HL-60 (cell line): ENCODE measurements around the gene RPAP2.

Experiments used
- POLR2AphosphoS5 ChIP-seq: IDR thresholded peaks from 2 replicates; pipeline ENCODE4 v1.6.1; 2012; ENCODE audit warnings: low read depth
- SPI1 ChIP-seq: IDR thresholded peaks from 2 replicates; pipeline ENCODE4 v1.6.1; 2012; ENCODE audit warnings: low read depth, mild to moderate bottlenecking, borderline replicate concordance
- TF ChIP-seq, protein P1 (sequence below): IDR thresholded peaks from one replicate; pipeline ENCODE4 v1.5.1; 2011; ENCODE audit warnings: low read length, control low read depth, inconsistent platforms; ENCODE audit not compliant: insufficient read depth
- TF ChIP-seq, protein P2 (sequence below): IDR thresholded peaks from 2 replicates; pipeline ENCODE4 v1.6.1; 2012; ENCODE audit warnings: low read depth; ENCODE audit not compliant: insufficient replicate concordance

DNA sequence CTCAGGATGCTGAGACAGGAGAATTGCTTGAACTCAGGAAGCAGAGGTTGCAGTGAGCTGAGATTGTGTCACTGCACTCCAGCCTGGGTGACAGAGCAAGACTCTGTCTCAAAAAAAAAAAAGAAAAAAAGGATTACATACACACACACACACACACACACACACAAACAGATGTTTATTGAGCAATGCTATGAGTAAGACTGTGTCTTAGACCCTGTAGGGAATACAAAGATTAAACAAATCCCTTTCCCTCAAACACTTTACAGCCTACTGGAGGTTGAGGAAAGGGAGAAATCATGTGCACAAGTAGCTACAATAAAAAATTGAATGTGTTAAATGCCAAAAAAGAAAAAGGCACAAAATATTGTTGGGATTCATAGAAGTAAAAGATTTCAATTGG, 58.1 kb downstream of the RPAP2 start:
- TF ChIP-seq, protein P1, sequence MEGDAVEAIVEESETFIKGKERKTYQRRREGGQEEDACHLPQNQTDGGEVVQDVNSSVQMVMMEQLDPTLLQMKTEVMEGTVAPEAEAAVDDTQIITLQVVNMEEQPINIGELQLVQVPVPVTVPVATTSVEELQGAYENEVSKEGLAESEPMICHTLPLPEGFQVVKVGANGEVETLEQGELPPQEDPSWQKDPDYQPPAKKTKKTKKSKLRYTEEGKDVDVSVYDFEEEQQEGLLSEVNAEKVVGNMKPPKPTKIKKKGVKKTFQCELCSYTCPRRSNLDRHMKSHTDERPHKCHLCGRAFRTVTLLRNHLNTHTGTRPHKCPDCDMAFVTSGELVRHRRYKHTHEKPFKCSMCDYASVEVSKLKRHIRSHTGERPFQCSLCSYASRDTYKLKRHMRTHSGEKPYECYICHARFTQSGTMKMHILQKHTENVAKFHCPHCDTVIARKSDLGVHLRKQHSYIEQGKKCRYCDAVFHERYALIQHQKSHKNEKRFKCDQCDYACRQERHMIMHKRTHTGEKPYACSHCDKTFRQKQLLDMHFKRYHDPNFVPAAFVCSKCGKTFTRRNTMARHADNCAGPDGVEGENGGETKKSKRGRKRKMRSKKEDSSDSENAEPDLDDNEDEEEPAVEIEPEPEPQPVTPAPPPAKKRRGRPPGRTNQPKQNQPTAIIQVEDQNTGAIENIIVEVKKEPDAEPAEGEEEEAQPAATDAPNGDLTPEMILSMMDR, result no peak
- TF ChIP-seq, protein P2, sequence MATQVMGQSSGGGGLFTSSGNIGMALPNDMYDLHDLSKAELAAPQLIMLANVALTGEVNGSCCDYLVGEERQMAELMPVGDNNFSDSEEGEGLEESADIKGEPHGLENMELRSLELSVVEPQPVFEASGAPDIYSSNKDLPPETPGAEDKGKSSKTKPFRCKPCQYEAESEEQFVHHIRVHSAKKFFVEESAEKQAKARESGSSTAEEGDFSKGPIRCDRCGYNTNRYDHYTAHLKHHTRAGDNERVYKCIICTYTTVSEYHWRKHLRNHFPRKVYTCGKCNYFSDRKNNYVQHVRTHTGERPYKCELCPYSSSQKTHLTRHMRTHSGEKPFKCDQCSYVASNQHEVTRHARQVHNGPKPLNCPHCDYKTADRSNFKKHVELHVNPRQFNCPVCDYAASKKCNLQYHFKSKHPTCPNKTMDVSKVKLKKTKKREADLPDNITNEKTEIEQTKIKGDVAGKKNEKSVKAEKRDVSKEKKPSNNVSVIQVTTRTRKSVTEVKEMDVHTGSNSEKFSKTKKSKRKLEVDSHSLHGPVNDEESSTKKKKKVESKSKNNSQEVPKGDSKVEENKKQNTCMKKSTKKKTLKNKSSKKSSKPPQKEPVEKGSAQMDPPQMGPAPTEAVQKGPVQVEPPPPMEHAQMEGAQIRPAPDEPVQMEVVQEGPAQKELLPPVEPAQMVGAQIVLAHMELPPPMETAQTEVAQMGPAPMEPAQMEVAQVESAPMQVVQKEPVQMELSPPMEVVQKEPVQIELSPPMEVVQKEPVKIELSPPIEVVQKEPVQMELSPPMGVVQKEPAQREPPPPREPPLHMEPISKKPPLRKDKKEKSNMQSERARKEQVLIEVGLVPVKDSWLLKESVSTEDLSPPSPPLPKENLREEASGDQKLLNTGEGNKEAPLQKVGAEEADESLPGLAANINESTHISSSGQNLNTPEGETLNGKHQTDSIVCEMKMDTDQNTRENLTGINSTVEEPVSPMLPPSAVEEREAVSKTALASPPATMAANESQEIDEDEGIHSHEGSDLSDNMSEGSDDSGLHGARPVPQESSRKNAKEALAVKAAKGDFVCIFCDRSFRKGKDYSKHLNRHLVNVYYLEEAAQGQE, result no peak
- TF ChIP-seq POLR2AphosphoS5 (no peak), SPI1 (no peak)
